Endothelial cell of umbilical vein (primary cell): ENCODE results near the gene COBLL1. TPM values are rescaled to one million over a fixed set of nuclear protein-coding genes. Genes with fewer than 3 reads are reported as not detected.

Experiments
- BruUV-seq: library from RNA; stranded (reverse); fragments of 400-500 nt; replicated peaks from 2 replicates; lab custom pipeline; 2021; lab: Mats Ljungman, UMichigan
- CTCF ChIA-PET: fragments of 300-600, 350-600 bp; sonication (Branson Sonifier 250); formaldehyde crosslinking; loops from one replicate; lab custom pipeline; 2021; ENCODE audit warnings: antibody characterized with exemption, inconsistent platforms; lab: Charles Lee
- POLR2A ChIA-PET: fragments of 300-600, 350-600 bp; sonication (Branson Sonifier 250); formaldehyde crosslinking; loops from one replicate; lab custom pipeline; 2021; ENCODE audit warnings: antibody characterized with exemption, inconsistent platforms; lab: Charles Lee
- DNase-seq: peaks from one replicate; pipeline ENCODE4 v3.0.0-alpha.2; 2011; ENCODE audit warnings: low read depth, low spot score
- FAIRE-seq: peaks from 2 replicates; lab custom pipeline; 2011; peaks lifted over from hg19 to GRCh38; lab: Jason Lieb, UNC
- H2AFZ ChIP-seq: 2 replicates; pipeline ENCODE4 v1.6.0; 2012; ENCODE audit warnings: low read depth, low read length, control low read depth, inconsistent platforms
- H3K27ac ChIP-seq: 2 replicates; pipeline ENCODE4 v1.5.1; 2011; ENCODE audit warnings: low read depth, mild to moderate bottlenecking, control low read depth, low read length, moderate library complexity; ENCODE audit not compliant: insufficient read depth
- H3K27me3 ChIP-seq, 2 experiments: 2 replicates each; pipeline versions ENCODE4 v1.6.0 to v1.6.1; 2011; ENCODE audit warnings: low read length in 2 of 2, mixed read lengths in 1 of 2; ENCODE audit not compliant: control insufficient read depth in 2 of 2, insufficient read depth in 2 of 2
- H3K36me3 ChIP-seq, 2 experiments: 2 replicates in 1 of 2; 3 replicates in 1 of 2; pipeline ENCODE4 v1.5.1; 2011; ENCODE audit warnings: low read length in 2 of 2, mild to moderate bottlenecking in 1 of 2, moderate library complexity in 1 of 2; ENCODE audit not compliant: control insufficient read depth in 2 of 2, insufficient read depth in 2 of 2; ENCODE audit errors: extremely low read depth in 1 of 2
- H3K4me1 ChIP-seq: 3 replicates; pipeline ENCODE4 v1.5.1; 2011; ENCODE audit warnings: mild to moderate bottlenecking, low read length; ENCODE audit not compliant: control insufficient read depth, insufficient read depth; ENCODE audit errors: extremely low read depth
- H3K4me2 ChIP-seq: 2 replicates; pipeline ENCODE4 v1.6.1; 2011; ENCODE audit warnings: low read length, control low read depth, mixed read lengths; ENCODE audit not compliant: insufficient read depth
- H3K4me3 ChIP-seq, 3 experiments: fragments of 200-600 bp in 1 of 3; sonication (generic), shearing (Covaris generic) in 1 of 3; replicated peaks in 1 of 3; 2 replicates each; pipeline ENCODE4 v1.5.1; 2011 to 2016; ENCODE audit warnings: control low read depth in 3 of 3, low read length in 3 of 3, mild to moderate bottlenecking in 2 of 3, inconsistent platforms in 1 of 3, low read depth in 1 of 3, moderate library complexity in 1 of 3; ENCODE audit not compliant: insufficient read depth in 1 of 3
- H3K79me2 ChIP-seq: 2 replicates; pipeline ENCODE4 v1.6.0; 2012; ENCODE audit warnings: low read length, inconsistent platforms; ENCODE audit not compliant: control insufficient read depth, insufficient read depth
- H3K9ac ChIP-seq: replicated peaks from 2 replicates; pipeline ENCODE3; 2011; ENCODE audit warnings: low read length, control low read depth; ENCODE audit not compliant: insufficient read depth; ENCODE audit errors: extremely low read depth
- H3K9me1 ChIP-seq: replicated peaks from 3 replicates; pipeline ENCODE4 v1.6.0; 2011; ENCODE audit warnings: mild to moderate bottlenecking, low read length; ENCODE audit not compliant: control insufficient read depth, insufficient read depth; ENCODE audit errors: extremely low read depth
- H3K9me3 ChIP-seq: replicated peaks from 2 replicates; pipeline ENCODE4 v1.5.1; 2012; ENCODE audit warnings: low read length, inconsistent platforms; ENCODE audit not compliant: control insufficient read depth, insufficient read depth
- H4K20me1 ChIP-seq: replicated peaks from 2 replicates; pipeline ENCODE3; 2011; ENCODE audit warnings: mild to moderate bottlenecking, low read length; ENCODE audit not compliant: control insufficient read depth, insufficient read depth; ENCODE audit errors: extremely low read depth
- CTCF ChIP-seq, 2 donors: IDR thresholded peaks; 1 replicate in 1 of 2; 2 replicates in 1 of 2; pipeline ENCODE4 v1.5.1; 2011; ENCODE audit warnings: low read length in 2 of 2, mild to moderate bottlenecking in 2 of 2, moderate library complexity in 2 of 2, control low read depth in 1 of 2, inconsistent platforms in 1 of 2, low read depth in 1 of 2; ENCODE audit not compliant: insufficient read depth in 1 of 2; ENCODE audit errors: extremely low read depth in 1 of 2
- EZH2 ChIP-seq: IDR thresholded peaks from 2 replicates; pipeline ENCODE4 v1.6.1; 2012; ENCODE audit warnings: borderline replicate concordance, low read depth, mild to moderate bottlenecking, moderate library complexity, low read length, inconsistent platforms; ENCODE audit not compliant: severe bottlenecking
- FOS ChIP-seq: IDR thresholded peaks from 2 replicates; pipeline ENCODE4 v1.6.1; 2011; ENCODE audit warnings: mild to moderate bottlenecking, low read length, moderate library complexity, borderline replicate concordance; ENCODE audit not compliant: insufficient read depth
- GATA2 ChIP-seq: IDR thresholded peaks from 2 replicates; pipeline ENCODE4 v1.7.0; 2011; ENCODE audit warnings: low read depth, mild to moderate bottlenecking, moderate library complexity, mixed read lengths, low read length; ENCODE audit not compliant: insufficient read length, insufficient read depth
- JUN ChIP-seq: IDR thresholded peaks from 2 replicates; pipeline ENCODE4 v1.6.1; 2011; ENCODE audit warnings: borderline replicate concordance, low read depth; ENCODE audit not compliant: insufficient read length, insufficient read depth
- MAX ChIP-seq: IDR thresholded peaks from 2 replicates; pipeline ENCODE4 v1.6.1; 2011; ENCODE audit not compliant: insufficient read depth, insufficient read length
- MYC ChIP-seq: IDR thresholded peaks from one replicate; pipeline ENCODE4 v1.6.1; 2011; ENCODE audit warnings: mild to moderate bottlenecking, low read depth, low read length
- POLR2A ChIP-seq: IDR thresholded peaks from 2 replicates; pipeline ENCODE4 v1.6.1; 2012; ENCODE audit warnings: low read depth, mild to moderate bottlenecking, control low read depth, low read length
- POLR2AphosphoS5 ChIP-seq: IDR thresholded peaks from 2 replicates; pipeline ENCODE4 v1.6.1; 2012; ENCODE audit warnings: low read depth, mild to moderate bottlenecking, control low read depth, low read length, moderate library complexity; ENCODE audit not compliant: insufficient read depth
- dilution Hi-C: fragments of 300-500 bp; cut with MboI; formaldehyde crosslinking; loops from one replicate; pipeline ENCODE4 v1.15.0; 2019; ENCODE audit warnings: low sequenced_read_pairs; ENCODE audit not compliant: extremely low pct_ligation_motif_present
- intact Hi-C: fragments of 100-400 bp; cut with micrococcal nuclease; formaldehyde crosslinking; loops from one replicate; pipeline ENCODE4 v1.10.0; 2022
- polyA plus RNA-seq, 4 experiments: library from polyadenylated mRNA; depleted of rRNA in 3 of 4; stranded (reverse) in 3 of 4; unstranded in 1 of 4; fragments of >200 nt; gene quantifications; 2 replicates each; pipeline versions ENCODE4 v1.2.1 to v1.2.3, GENCODE V29; 2011 to 2012; ENCODE audit warnings: missing spikeins in 1 of 4
- total RNA-seq: library from RNA; stranded (reverse); gene quantifications from 2 replicates; pipeline ENCODE4 v1.2.3, GENCODE V29; 2021

COBLL1 gene
- total and polyA plus RNA-seq, 2 donors (not counting 3 experiments of a cell fraction or from before 2014, with no cell fraction given): 9.1 to 38.4 TPM

- DNase-seq: no peak
- ChIA-PET POLR2A (no interaction called here), CTCF (interaction anchor here (0.7 to 1.2 kb wide), 4 partner anchors 11 to 156 kb away, joined by 3 to 5 read pairs (median 4); no protein-coding TSS in a partner anchor)
- Histone ChIP-seq H3K27me3 (no peaks in the 10 kb centered on the region), H3K36me3 (no peaks in the 10 kb centered on the region), H4K20me1 (no peaks in the 10 kb centered on the region), H2AFZ (no peak overlapping the region), H3K9me1 (no peaks in the 10 kb centered on the region), H3K9me3 (no peaks in the 10 kb centered on the region), H3K4me3 (no peak overlapping the region), H3K27ac (no peak overlapping the region), H3K4me2 (no peak overlapping the region), H3K4me1 (peaks cover 16% of the 10 kb centered on the region), H3K79me2 (peaks cover 8% of the 10 kb centered on the region), H3K9ac (no peak overlapping the region)
- BruUV-seq: no TSS peak
- intact Hi-C loops (no loop called here), dilution Hi-C loops (no loop called here)
- TF ChIP-seq JUN: no peak
- no peak for TF ChIP-seq MYC
- TF ChIP-seq MAX: no peak
- TF ChIP-seq FOS: no peak
- TF ChIP-seq POLR2A: no peak
- no peak for TF ChIP-seq EZH2
- TF ChIP-seq CTCF (IDR thresholded peaks at IDR 0.05; ENCODE audit: extremely low read depth in 1 of 2, insufficient read depth in 1 of 2, low read depth in 1 of 2, low read length in 2 of 2): no peak
- no peak for TF ChIP-seq GATA2
- no peak for TF ChIP-seq POLR2AphosphoS5
- FAIRE-seq: no peak
Observed at GRCh38 chr2:164836907-164837306, 4.7 kb downstream of the COBLL1 start.
